ENCODE data around the gene PYCR2.
A peak's percentile ranks its signal among the peaks of the same experiment; 100 is the strongest.

PYCR2 gene

DNA sequence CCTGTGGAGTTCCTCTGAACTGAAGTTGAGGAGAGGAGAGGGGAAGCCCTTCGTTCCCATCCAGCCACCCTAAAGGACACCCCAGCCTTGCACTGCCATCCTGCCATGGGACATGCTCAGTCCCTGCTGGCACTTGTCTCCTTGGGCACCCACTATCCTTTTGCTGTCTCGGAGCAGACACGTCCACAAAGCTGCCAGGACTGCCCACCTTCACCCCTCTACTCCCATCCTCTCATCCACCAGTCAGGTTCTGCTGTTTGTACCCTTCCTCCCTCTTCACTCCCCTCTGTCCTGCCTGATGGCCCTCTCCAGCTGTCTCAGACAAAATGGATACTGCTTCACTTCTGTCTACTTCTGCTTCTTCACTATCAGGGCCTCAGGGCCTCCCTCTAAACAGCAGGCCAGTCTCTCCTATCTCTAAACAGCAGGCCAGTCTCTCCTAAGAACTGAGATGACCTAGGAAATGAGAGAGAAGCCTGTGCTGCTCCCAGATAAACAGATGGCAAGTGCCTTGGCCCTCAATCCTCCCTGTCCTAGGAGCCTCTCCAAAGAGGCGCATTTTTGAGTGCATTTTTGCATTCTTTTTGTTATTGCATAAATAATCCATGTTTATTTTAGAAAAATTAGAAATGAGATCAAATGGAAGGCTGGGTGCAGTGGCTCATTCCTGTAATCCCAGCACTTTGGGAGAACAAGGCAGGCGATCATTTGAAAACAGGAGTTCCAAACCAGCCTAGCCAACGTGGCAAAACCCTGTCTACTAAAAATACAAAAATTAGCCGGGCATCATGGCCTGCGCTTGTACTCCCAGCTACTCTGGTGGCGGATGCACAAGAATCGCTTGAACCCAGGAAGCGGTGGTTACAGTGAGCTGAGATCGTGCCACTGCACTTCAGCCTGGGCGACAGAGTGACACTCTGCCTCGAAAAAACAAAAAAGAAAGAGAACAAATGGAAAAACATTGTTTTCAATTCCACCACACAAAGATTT, 4.4 kb upstream of the PYCR2 start:
- DNase-seq (ENCODE audit: low read depth, low spot score), result no peak
- no peak overlapping the region for H3K4me3 ChIP-seq (ENCODE audit: low read length)

DNA sequence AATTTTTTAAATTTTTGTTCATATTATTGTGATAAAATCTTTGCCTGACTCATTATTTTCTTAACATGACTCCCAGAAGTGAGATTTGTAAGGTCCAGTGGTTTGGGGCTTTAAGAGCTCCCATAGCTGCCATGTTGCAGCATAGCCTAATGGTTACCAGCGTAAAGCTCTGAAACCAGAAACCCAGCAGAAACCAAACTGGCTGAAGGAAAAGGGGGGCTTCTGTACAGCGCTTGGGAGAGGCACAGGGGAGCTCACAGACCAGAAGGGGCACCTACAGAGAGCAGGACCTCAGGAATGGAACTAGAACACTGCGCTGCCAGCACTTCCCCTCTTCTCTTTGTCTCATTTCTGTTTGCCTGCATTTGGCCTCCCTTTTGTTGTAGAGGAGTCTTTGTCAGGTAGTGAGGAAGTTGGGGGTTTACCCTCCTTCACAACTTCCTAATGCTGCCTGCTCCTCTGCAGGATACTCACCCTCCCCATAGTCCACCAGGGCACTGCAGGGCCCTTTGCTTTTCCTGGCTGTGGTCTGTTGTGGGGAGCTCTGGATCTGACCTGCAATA, 2.6 kb upstream of the PYCR2 start:
- no peak for DNase-seq (ENCODE audit: low read depth, low spot score)
- no peak overlapping the region for H3K4me3 ChIP-seq (ENCODE audit: low read length)

DNA sequence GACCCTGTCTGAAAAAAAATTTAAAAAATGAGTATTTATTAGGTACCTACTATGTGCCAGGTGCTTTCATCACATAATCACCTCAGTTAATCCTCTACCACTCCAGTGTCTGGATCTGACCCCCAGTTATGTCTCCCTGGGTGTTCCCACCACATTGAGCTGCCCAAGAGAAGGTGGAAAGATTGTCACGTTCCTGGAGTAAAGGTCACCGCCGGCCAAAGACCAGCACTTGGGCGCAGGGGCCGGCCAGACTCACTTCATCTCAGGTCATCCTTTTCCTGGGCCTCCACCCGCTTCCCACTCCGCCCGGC, 714 bp downstream of the PYCR2 start:
- peak overlapping the region; percentile 97 for H3K4me3 ChIP-seq (ENCODE audit: low read length)
- DNase-seq (ENCODE audit: low read depth, low spot score), result no peak

DNA sequence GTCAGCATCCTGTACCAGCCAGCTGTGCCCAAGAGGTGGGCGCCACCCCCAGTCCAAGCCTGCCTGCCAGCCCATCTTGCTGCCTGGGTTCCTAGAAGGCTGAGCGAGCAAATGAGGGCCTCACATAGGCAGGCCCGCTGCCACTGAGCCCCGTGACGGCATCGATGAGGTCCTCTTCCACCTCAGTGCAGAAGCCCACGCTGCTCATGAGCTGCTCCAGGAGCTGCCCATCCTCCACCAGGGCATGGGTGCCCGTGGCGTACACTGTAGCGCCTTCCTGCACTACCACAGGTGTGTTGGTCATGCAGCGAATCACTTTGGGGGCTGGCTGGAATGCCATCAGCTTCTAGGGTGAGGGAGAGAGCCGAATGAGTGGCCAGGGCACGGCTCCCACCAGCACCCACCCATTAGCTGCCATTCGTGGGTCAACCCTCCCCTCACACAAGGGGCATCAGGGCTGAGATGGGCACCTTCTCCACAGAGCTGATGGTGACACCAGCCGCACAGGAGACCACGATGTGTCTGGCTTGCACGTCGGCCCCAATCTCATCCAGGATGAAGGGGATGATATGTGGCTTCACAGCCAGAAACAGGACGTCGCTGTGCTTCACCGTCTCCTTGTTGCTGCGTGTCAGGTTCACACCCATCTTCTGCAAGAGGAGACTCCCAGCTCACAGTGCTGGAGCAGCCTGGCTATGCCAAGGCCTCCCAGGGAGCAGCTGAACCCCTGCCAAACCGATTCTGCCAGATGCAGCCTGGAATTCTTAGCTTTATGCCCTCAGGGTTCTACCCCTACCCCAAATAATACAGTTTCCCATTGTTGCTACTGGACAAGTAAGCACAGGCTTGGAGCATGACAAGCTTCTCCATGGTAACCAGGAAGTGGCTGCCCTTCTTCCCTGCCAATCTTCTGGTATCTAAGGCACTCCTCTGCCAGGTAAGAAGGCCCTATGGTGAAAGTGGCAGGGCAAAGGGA, 2.0 kb downstream of the PYCR2 start:
- H3K4me3 ChIP-seq (ENCODE audit: low read length), result no peak overlapping the region; the same call in 1 of the 2 replicates
- no peak for DNase-seq (ENCODE audit: low read depth, low spot score)

DNA sequence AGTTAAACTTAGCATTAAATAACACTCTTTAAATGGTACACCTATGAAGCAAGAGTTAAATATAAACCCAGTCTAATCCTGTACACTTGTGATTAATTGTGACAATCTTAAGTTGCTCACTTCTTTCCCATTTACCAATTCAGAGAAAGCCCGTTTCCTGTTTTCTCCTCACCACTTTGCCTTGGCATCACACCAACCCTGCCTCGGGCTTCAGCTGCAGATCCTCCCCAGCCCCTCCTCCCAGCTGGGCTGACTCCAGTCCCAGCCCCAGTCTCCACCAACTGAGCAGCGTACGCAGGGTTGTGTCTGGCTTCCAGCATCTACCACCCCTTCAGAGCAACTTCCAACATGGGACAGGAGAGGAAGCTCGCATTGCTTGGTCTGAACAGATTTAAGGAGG, 4.1 kb downstream of the PYCR2 start:
- H3K4me3 ChIP-seq (ENCODE audit: low read length), result no peak overlapping the region
- DNase-seq (ENCODE audit: low read depth, low spot score), result peak; percentile 31

DNA sequence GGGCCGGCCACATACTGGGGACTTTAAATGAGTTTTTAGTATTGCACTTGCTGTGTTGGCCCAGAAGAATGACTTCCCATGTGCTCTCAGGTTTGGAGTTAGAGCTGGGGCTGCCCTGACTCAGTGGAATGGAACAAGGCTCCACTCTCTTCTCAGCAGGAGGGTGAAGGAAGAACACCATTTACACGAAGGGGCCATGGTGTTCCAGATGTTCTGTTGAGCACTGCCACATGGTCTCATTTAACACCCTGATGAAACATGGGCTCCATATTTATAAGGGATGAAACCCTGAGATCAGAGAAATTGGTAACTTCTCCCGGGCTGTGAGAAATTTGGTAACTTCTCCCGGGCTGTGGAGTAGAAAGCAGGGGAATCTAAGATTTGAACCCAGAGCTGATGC, 5.8 kb downstream of the PYCR2 start:
- no peak for DNase-seq (ENCODE audit: low read depth, low spot score)
- H3K4me3 ChIP-seq (ENCODE audit: low read length), result no peak overlapping the region

DNA sequence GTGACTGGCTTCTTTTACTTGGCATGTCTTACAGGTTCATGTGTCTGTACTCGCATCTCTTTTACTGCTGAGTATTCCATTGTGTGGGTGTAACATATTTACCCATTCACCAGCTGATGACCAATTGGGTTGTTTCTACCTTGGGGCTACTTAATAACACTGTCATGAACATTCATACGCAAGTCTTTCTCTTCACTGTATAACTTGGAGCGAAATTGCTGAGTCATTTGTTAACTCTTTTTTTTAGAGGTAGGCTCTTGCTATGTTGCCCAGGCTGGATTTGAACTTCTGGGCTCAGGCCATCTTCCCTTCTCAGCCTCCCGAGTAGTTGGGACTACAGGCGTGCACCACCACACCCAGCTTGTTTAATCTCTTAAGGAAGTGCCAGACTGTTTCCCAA, 6.5 kb downstream of the PYCR2 start:
- no peak for DNase-seq (ENCODE audit: low read depth, low spot score)
- H3K4me3 ChIP-seq (ENCODE audit: low read length), result no peak overlapping the region

DNA sequence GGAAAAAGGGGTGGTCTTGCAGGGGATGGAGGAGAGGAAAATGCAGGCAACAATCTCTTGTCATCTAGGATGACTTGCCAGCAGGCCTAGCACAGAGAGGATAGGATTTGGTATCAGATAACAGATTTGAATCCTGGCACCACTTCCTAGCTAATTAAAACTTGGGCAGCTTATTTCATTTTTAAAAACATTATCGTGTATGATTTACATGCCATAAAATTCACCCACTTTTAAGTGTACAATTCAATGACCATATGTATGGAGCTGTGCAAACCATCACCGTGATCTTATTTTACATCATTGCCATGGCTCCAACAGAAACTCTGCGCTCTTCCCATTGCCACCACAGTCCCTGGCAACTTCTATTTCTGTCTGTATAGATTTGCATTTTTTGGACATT, 6.9 kb downstream of the PYCR2 start:
- no peak overlapping the region for H3K4me3 ChIP-seq (ENCODE audit: low read length)
- DNase-seq (ENCODE audit: low read depth, low spot score), result no peak

DNA sequence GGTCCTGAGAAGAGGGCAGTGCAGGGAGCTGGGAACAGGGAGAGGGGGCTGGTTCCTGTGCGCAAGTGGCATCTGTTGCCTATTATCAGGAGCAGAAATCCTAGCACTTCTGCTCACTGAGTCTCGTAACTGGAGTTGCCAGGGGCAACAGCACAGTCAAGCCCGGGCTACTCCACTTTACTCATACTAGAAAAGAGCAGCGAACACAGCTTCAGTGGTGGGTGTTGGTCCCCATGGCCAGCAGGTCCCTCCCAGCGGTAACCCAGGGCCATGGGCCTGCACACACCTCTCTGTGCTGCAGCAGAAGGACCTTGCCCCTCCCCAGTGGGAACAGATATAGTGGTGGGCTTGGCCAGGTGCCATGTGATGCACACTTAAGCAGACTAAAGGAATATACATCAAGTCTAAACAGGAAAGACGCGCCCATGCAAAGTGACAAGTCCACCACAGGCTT, 8.5 kb downstream of the PYCR2 start:
- no peak for DNase-seq (ENCODE audit: low read depth, low spot score)
- H3K4me3 ChIP-seq (ENCODE audit: low read length), result no peak overlapping the region

DNA sequence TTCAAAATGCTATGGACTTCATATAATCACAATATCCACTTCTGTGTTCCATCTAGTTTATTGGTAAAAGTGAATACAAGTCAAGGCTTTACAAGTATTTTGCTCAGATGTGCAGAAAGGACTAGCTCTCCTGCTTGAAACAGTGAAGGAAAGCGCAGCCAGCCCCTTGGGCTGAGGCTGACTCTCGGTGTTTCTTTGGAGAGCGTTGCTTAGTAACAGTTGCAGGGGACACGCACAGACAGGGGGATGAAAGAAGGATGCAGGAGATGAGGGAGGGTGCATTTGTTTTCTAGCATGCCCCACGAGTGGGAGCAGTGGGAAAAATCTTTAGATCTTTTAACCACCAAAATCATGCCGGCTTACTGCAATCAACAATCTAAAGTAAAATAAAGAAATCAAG, 9.1 kb downstream of the PYCR2 start:
- H3K4me3 ChIP-seq (ENCODE audit: low read length), result no peak overlapping the region
- DNase-seq (ENCODE audit: low read depth, low spot score), result no peak

DNA sequence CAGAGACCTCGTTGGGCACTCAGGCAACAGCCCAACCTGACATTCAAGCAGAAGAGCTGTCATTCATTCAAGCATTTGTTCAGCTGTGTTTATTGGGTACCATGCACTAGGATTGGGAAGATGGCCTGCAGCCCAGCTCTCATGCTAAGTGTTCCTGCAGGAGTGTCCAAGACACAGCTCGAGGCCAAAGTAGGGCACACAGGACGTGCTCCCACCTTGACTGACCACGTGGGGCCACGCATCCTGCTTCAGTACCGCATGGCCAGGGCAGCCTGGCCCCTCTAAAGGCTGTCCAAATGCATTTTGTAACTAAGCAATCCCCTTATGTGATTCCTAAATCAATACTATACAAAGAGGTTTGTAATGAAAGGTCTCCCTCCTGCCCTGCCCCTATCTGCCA, 9.7 kb downstream of the PYCR2 start:
- no peak overlapping the region for H3K4me3 ChIP-seq (ENCODE audit: low read length)
- no peak for DNase-seq (ENCODE audit: low read depth, low spot score)

DNA sequence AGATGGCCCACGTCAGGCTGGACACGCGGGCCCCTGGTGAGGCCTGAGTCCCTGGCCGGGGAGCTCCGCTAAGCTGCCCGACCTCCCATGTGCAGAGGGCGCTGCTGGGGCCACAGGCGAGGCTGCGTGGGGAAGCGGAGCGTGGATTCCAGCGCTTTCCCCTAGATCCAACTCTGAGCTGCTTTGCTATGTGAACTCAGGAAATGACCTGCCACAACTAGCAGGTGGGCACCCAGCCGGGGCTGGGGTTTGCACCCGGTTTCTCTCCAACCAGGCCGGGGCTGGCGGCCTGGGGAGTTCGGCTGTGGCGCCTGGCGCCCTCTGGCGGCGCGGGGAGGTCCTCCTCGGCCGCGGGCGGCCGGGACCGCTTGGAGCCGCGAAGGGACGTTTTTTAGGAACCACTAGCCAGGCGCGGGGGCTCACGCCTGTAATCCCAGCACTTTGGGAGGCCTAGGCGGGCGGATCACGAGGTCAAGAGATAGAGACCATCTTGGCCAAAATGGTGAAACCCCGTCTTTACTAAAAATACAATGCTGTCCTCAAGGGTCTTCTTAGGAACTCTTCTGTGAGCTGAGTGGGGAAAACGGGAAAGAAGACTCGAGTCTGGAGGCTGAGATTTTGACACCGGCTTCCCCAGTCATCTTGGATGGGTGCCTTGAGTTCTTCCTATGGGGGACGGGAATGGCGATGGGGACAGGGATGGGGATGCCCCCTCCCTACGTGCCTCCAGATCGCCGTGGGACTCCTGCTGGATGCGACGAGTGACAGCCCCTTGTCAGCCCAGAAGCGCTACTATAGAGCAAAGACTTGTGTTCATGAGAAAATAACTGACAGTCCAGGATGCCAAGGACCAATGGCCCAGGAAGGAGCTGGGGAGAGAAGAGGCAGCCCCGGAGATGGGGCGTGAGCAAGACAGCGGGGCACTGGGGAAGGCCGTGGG, 12.6 kb downstream of the PYCR2 start:
- no peak overlapping the region for H3K4me3 ChIP-seq (ENCODE audit: low read length)
- DNase-seq (ENCODE audit: low read depth, low spot score), result peak; percentile 37

DNA sequence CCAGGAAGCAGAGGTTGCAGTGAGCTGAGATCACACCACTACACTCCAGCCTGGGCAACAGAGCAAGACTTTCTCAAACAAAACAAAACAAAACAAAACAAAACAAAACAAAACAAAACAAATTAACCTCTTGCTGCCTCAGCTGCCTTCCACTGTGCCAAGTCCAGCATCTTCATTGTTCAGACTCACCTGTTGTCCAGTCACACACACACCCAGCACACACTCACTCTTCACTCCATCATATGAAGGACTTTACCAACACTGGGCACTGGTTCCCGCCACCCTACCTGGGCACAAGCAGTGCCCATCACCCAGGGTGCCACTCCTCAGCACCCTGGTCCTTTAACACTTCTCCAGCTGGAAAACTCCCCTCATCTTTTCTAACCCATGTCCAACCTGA, 14.6 kb downstream of the PYCR2 start:
- no peak for DNase-seq (ENCODE audit: low read depth, low spot score)
- no peak overlapping the region for H3K4me3 ChIP-seq (ENCODE audit: low read length)

DNA sequence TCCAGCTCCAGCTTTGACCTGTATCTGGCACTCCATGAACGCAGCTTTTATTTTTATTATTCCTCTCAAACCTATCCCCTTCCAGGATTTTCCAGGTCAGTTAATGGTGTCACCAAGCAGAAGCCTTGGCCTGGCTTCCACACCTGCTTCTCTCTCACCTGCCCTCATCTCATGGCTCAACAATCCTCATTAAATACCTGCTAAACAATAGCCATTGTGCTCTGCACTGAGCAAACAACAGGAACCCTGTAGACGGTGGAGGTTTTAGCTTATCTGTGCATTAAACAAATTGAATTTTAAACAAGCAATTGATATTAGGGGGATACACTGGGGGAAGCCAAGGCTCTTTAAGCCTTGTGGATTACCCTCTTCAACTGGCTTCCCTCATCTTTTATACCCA, 15.3 kb downstream of the PYCR2 start:
- DNase-seq (ENCODE audit: low read depth, low spot score), result no peak

DNA sequence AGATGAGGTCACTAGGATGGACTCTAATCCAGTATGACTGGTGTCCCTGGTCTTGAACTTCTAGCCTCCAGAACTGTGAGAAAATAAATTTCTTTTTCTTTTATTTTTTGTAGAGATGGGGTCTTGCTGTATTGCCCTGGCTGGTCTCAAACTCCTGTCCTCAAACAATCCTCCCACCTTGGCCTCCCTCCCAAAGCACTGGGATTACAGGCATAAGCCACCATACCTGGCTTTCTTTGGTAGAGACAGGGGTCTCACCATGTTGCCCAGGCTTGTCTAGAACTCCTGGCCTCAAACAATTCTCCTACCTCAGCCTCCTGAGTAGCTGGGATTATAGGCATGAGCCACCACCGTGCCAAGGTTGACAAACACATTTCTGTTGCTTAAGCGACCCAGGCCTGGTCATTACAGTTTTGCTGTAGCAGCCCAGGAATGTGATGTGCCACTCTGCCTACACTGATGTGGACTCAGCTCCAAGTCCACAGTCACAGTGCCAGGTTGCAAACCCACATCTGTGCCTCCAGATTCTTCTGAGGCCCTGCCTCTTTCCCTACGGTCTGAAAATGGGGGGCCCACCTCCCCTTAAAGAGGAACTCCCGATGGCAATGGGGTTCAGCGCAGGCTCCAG, 15.9 kb downstream of the PYCR2 start:
- DNase-seq (ENCODE audit: low read depth, low spot score), result no peak
- H3K4me3 ChIP-seq (ENCODE audit: low read length), result no peak overlapping the region

More for the DNA sequence above, 15.3 kb downstream of the PYCR2 start:
- no peak overlapping the region for H3K4me3 ChIP-seq (ENCODE audit: low read length)

DNA sequence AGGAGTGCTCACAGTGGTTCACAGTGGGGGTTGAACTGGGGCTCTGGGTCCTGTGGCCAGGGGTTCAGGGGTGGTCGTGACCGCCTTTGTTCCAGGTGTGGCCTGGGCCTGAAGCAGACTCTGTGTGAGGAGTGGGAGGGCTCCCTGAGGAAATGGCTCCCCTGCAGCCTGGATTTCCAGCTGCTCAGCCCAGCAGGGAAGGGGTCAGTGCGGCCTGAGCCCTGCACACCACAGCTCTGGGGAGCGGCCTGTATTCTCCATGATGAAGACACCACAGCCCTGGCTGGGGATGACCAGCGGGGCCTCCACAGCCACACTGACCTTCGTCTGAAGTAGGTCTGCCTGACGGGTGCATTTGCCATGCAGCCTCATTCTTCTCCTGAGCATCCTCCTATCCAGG, 16.7 kb downstream of the PYCR2 start:
- no peak overlapping the region for H3K4me3 ChIP-seq (ENCODE audit: low read length)
- no peak for DNase-seq (ENCODE audit: low read depth, low spot score)

DNA sequence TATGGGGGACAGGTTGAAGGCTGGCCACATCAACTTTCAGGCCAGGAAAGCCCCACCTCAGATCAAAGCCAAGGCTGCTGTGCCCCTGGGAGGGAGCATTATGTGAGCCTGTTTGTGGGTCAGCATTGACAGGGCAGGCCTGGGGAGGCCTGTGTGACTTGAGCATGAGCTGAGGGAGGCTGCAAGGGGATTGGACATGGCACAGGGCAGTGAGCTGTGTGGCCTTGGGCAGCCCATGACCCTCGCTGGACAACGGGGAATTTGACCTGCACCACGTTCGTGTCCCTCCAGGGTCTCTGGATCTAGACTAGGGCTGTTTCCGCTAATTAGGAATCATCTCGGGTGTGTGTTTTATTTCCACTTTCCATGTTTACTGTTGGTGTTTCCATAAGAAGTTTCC, 17.6 kb downstream of the PYCR2 start:
- no peak overlapping the region for H3K4me3 ChIP-seq (ENCODE audit: low read length)
- no peak for DNase-seq (ENCODE audit: low read depth, low spot score)

DNA sequence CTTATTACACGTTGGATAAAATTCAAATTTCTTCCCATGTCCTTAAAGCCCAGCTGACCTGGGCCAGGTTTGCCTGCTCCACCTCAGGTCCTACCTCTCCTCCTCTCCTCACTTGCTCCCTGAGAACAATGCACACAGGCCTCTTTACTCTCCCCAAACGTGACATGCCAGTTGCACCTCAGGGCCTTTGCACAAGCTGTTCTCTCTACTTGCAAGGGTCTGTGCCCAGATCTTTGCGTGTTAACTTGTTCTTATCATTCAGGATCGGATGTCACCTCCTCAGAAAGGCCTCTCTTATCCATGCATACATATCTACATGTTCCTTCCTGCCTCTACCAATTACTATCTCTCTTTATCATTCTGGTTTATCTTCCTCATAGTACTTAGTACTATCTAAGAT, 20.4 kb downstream of the PYCR2 start:
- no peak overlapping the region for H3K4me3 ChIP-seq (ENCODE audit: low read length)
- no peak for DNase-seq (ENCODE audit: low read depth, low spot score)

All from Jurkat, Clone E6-1 (cell line).